ENCODE data around the gene TRIM37.

- TF ChIP-seq CTCF (IDR thresholded peaks at IDR 0.05; ENCODE audit: insufficient read depth, low read length, poor library complexity, severe bottlenecking) (no peak), EZH2phosphoT487 (conservative IDR thresholded peaks at IDR 0.05; ENCODE audit: low read length) (no peak)
Observed at GRCh38 chr17:59062509-59062908, 44.2 kb downstream of the TRIM37 start.

All from SU-DHL-6 (cell line).